GM21515 (cell line): ENCODE measurements around the gene TAOK3.
"Not testable (repeated sequence)": the region's sequence is repeated elsewhere in the genome, so short reads cannot be mapped to it uniquely, and the experiment has no call there.

ENCODE experiments used
- ATAC-seq: cut with Tn5 transposase; IDR thresholded peaks from one replicate; pipeline ENCODE4 v1.9.1; 2021; ENCODE audit not compliant: unreplicated experiment

TAOK3 gene

DNA sequence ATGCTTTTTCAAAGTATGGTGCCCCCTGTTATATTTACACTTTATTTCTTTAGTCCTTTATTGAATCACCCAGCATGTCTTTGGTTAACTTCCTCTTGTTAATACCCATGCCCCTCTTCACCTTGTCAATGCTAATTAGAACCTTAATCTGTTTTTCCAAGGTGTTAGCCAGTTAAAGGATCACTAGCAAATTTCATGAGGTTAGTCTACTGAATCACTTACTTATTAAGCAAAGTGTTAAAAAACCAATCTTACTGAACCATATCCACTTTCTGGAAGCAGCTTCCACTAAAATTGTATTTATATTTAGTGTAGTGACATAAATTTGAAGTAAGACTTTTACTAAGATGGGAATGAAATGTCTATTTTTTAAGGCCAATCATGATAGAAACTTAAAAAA is 27.9 kb downstream of the TAOK3 start:
- ATAC-seq = no peak

DNA sequence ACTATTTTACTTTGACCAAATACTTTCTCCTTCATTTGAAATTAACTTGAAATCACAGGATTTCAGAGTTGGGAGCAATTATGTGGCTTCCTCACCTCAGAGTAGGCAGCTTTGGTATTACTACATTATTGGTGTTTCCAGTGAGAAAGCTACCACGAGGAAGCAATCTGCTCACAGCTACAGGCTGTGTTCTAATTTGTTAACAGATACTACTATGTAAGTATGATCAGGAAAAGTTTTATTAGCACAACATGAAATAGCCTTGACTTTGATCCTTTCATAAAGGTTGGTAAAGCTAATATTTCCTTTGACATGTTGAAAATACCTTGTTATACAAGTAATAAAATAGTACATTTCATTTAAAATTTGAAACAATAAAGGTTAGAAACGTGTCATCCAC is 30.6 kb downstream of the TAOK3 start:
- ATAC-seq = no peak

GRCh38 chr12:118337194-118337838 is 35.4 kb downstream of the TAOK3 start:
- ATAC-seq = no peak

GRCh38 chr12:118336123-118336522 is 36.6 kb downstream of the TAOK3 start:
- ATAC-seq = no peak

- ATAC-seq = no peak
These were observed 37.7 kb downstream of the TAOK3 start for GRCh38 chr12:118334939-118335567.

DNA sequence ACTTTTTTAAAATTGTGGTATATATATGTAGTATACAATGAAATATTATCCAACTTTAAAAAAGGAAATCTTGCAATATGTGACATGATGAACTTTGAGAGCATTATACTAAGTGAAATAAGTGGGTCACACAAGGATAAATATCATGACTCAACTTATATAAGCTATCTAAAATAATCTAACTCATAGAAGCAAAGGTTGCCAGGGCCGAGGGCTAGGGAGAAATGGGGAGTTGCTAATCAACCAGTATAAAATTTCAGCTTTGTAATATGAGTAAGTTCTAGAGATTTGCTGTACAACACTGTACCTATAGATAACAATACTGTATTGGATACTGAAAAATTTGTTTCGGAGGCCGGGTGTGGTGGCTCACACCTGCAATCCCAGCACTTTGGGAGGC is 38.5 kb downstream of the TAOK3 start:
- ATAC-seq = no peak

- ATAC-seq = no peak
These were observed 40.2 kb downstream of the TAOK3 start for GRCh38 chr12:118332511-118332910.

DNA sequence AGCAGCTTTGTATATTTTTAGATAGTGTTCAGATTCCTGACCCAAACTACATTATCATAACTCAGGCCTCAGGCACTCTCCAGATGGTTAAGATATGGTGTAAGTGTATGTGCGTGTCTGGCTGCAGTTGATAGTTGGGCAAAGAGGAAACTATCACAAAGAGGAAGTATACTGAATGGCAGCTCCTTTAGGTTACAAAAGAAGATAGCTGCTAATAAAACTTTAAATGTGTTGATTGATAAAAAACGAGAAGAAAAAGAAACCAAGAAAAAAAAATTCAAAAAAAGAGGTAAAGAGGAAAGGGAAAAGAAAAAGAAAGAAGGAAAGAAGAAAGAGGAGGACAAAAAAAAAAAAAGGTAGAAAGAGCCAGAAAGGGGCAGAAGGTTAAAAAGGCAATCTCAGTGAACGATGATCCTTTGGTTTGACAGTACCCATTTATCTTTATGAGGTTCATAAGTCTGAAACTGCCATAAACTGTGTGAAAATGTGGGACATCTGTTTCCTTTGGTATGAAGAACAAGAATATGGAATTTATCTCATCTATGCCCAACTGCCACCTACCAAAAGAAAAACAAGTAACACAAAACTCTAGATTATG is 42.2 kb downstream of the TAOK3 start:
- no peak for ATAC-seq

GRCh38 chr12:118328486-118329330 is 44.0 kb downstream of the TAOK3 start:
- ATAC-seq = no peak

DNA sequence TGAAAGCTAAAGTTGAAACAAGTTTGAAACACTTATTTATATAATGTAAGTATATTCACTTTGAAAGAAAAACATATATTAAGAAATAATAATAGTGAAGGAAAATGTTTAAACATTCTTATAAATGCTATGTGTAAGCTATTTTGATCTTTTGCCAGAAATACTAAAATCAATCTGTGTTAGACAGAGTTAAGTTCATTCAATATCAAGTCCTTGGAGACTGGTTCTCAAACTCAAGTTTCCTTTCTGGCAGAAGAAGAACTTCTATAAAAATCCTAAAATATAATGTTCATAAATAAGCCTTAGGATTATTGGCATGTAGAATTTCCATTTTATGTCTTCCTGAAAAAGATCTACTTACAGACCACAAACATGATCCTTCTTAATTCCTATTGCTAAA is 45.3 kb downstream of the TAOK3 start:
- no peak for ATAC-seq

DNA sequence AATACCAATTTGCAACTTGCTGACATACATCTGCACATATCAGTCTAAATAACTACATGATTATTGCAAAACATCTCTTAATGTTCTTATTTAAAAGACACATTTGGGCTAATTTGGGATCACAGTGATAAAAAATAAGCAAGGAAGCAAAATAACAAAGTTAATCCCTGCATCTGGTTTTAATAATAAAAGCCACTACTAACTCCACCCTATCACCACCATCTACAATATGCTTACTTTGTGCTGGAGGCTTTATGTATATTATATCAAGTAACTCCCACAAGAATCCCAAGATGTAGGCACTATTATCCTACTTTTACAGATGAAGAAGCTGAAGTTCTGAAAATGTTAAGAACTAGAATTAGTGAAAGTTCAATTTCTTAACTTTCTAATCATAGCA is 45.7 kb downstream of the TAOK3 start:
- ATAC-seq = no peak

- no peak for ATAC-seq
These were observed 47.6 kb downstream of the TAOK3 start for GRCh38 chr12:118325081-118325480.

DNA sequence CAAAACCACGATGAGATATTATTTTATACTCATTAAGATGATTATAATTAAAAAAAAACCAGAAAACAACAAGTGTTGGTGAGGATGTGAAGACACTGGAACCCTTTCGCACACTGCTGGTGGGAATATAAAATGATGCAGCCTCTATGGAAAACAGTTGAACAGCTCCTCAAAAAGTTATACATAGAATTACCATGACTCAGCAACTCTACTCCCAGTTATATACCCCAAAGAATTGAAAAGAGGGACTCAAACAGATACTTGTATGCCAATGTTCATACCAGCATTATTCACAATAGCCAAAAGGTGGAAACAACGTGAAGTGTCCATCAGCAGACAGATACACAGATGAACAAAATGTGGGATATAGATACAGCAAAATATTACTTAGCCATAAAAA is 53.1 kb downstream of the TAOK3 start:
- ATAC-seq = no peak

DNA sequence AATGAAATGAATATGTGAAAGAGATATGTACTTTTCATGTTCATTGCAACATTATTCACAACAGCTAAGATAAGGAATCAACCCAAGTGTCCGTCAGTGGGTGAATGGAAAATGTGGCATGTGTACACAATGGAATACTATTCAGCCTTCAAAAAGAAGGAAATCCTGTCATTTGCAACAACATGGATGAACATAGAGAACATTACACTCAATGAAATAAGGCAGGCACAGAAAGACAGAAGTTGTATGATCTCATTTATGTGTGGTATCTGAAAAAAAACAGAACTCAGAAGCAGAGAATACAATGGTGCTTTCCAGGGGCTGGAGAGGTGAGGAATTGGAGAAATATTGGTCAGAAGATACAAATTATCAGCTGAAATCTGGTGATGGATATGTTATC is 54.0 kb downstream of the TAOK3 start:
- ATAC-seq = no peak

GRCh38 chr12:118317729-118318128 is 55.0 kb downstream of the TAOK3 start:
- ATAC-seq = no peak

- ATAC-seq = no peak
These were observed 56.9 kb downstream of the TAOK3 start for GRCh38 chr12:118315821-118316220.

DNA sequence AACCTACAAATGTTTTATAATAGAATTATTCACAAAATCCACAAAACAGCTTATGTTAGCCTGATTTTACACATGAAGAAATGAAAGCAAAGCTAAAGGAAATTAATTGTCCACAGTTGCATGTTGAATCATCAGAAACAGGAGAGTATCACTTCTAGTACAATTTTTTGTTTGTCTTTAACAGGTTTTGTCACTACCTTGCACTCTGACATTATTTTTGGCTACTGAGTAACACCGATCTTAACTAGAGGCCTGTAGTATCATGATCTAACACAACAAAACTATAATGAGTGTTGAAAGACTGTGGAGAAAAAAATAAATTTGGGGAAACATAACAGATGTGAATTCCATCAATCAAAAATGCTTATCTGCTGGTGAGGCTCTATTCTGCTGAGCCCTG is 60.1 kb downstream of the TAOK3 start:
- peak; percentile 66 for ATAC-seq

DNA sequence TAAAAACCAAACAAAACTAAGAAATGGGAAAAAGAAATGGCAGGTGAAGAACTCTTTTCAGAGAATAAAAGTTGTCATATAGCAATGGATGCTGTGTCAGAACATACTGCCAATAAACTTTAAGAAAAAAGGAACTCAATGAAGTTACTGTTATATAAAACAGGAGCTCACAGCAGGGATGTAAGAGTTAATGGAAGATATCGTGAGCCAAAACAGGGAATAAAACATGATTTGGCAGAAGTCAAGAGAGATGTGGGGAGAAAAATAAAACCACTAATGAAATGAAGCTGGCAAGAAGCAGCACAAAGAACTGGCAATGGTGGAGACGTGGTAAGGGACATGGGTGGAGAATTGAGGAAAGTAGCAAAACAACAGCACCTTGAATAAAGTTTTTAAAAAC is 61.0 kb downstream of the TAOK3 start:
- no peak for ATAC-seq

- no peak for ATAC-seq
These were observed 62.4 kb downstream of the TAOK3 start for GRCh38 chr12:118310320-118310719.

DNA sequence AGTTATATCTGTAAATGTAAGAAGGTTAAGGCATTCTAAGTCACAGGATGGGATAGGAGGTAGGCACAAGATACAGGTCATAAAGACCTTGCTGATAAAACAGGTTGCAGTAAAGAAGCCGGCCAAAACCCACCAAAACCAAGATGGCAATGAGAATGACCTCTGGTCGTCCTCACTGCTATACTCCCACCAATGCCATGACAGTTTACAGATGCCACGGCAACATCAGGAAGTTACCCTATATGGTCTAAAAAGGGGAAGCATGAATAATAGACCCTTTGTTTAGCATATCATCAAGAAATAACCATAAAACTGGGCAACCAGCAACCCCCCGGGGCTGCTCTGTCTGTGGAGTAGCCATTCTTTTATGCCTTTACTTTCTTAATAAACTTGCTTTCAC is 64.7 kb downstream of the TAOK3 start:
- ATAC-seq = not testable (repeated sequence)

DNA sequence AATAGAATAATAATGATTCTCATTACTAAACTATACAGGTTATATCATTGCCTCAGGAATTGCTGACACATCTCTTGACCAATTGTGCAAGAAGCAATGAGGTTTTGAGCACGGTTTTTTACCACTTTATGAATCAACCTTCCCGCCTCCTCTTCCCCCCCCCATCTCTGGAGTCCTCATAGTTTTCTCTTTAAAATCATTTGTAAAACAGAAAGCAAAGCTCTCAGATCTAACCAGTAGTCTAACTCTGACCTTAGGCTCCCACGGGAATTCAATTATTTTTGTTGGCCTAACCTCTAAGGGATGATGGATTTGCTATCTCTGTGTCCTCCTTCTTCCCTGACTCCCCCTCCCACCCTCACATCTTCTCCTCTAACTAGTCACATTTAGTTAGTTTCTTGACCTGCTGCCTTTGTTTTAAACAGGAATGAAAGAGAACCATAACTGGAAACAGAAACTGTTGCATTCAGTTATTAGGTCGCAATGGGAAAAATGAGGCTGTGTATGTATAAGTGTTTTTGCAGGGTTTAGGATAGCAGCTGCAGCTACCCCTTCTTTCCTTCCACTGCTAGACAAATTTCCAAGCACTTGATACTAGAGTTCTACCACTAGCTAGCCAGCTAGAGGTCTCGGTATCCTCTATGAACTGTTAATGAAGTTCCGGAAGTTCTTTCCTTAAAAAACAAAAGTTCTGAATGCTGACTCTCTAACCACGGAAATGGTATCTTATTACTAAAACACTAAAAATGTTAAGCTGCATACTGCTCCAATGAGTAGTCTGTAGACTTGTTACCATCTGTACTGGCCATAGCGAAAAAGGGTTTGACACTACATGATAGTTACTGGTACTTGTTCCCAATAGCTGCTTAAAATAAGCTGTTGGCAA is 65.4 kb downstream of the TAOK3 start:
- peak; percentile 52 for ATAC-seq
